Mesenchymal stem cell (in vitro differentiated cells and primary cell): Measurements from ENCODE around the gene CLDN8. TPM values are rescaled to one million over a fixed set of nuclear protein-coding genes. Genes with fewer than 3 reads are reported as not detected.

Experiments used
- DNase-seq: peaks from one replicate; pipeline ENCODE4 v3.0.0-alpha.2; 2013
- H2AFZ ChIP-seq: one replicate; pipeline ENCODE4 v1.6.1; 2013; ENCODE audit warnings: low read depth, mild to moderate bottlenecking, control low read depth, inconsistent platforms, low read length, moderate library complexity
- H2AK5ac ChIP-seq: 2 replicates; pipeline ENCODE4 v1.6.1; 2013; ENCODE audit warnings: low read length, moderate library complexity, mild to moderate bottlenecking, inconsistent platforms; ENCODE audit not compliant: severe bottlenecking
- H2BK120ac ChIP-seq: one replicate; pipeline ENCODE4 v1.6.1; 2013; ENCODE audit warnings: low read depth, mild to moderate bottlenecking, inconsistent platforms, low read length, moderate library complexity
- H2BK12ac ChIP-seq, 2 experiments: one replicate each; pipeline ENCODE4 v1.6.1; 2013; ENCODE audit warnings: inconsistent platforms in 2 of 2, low read length in 2 of 2, mild to moderate bottlenecking in 2 of 2, moderate library complexity in 2 of 2, control low read depth in 1 of 2
- H2BK15ac ChIP-seq: one replicate; pipeline ENCODE4 v1.6.1; 2013; ENCODE audit warnings: mild to moderate bottlenecking, low read depth, inconsistent platforms; ENCODE audit not compliant: poor library complexity, severe bottlenecking
- H2BK5ac ChIP-seq: 2 replicates; pipeline ENCODE4 v1.6.1; 2013; ENCODE audit warnings: low read depth, mild to moderate bottlenecking, low read length, control low read depth, inconsistent platforms; ENCODE audit not compliant: poor library complexity, severe bottlenecking
- H3K14ac ChIP-seq, 2 experiments: one replicate each; pipeline ENCODE4 v1.6.1; 2013; ENCODE audit warnings: inconsistent platforms in 2 of 2, low read length in 2 of 2, control low read depth in 1 of 2, mild to moderate bottlenecking in 1 of 2, moderate library complexity in 1 of 2
- H3K18ac ChIP-seq, 2 experiments: one replicate each; pipeline ENCODE4 v1.6.1; 2013; ENCODE audit warnings: inconsistent platforms in 2 of 2, low read length in 2 of 2, control low read depth in 1 of 2, low read depth in 1 of 2, mild to moderate bottlenecking in 1 of 2
- H3K23ac ChIP-seq, 2 experiments: one replicate each; pipeline ENCODE4 v1.6.1; 2013; ENCODE audit warnings: inconsistent platforms in 2 of 2, low read length in 2 of 2, mild to moderate bottlenecking in 2 of 2, moderate library complexity in 2 of 2, control low read depth in 1 of 2
- H3K27ac ChIP-seq: 2 replicates; pipeline ENCODE4 v1.5.1; 2013; ENCODE audit warnings: mild to moderate bottlenecking, moderate library complexity, low read length, control low read depth, inconsistent platforms; ENCODE audit not compliant: poor library complexity, severe bottlenecking
- H3K27me3 ChIP-seq, 2 experiments: 2 replicates each; pipeline versions ENCODE4 v1.6.1 to v1.7.0; 2013; ENCODE audit warnings: low read length in 2 of 2, mild to moderate bottlenecking in 2 of 2, moderate library complexity in 2 of 2, control low read depth in 1 of 2, inconsistent platforms in 1 of 2; ENCODE audit not compliant: control insufficient read depth in 1 of 2, insufficient read depth in 1 of 2
- H3K36me3 ChIP-seq, 2 experiments: 2 replicates each; pipeline versions ENCODE4 v1.6.1 to v1.7.0; 2013; ENCODE audit warnings: low read length in 2 of 2, control low read depth in 1 of 2, inconsistent platforms in 1 of 2, low read depth in 1 of 2, mild to moderate bottlenecking in 1 of 2; ENCODE audit not compliant: insufficient read depth in 2 of 2, control insufficient read depth in 1 of 2
- H3K4ac ChIP-seq, 2 experiments: one replicate each; pipeline ENCODE4 v1.6.1; 2013; ENCODE audit warnings: inconsistent platforms in 2 of 2, low read length in 2 of 2, mild to moderate bottlenecking in 2 of 2, moderate library complexity in 2 of 2, control low read depth in 1 of 2, low read depth in 1 of 2
- H3K4me1 ChIP-seq: 2 replicates; pipeline ENCODE4 v1.6.1; 2013; ENCODE audit warnings: low read depth, low read length, control low read depth; ENCODE audit not compliant: control insufficient read depth, insufficient read depth
- H3K4me2 ChIP-seq: 2 replicates; pipeline ENCODE4 v1.6.1; 2013; ENCODE audit warnings: low read length, mild to moderate bottlenecking, inconsistent platforms; ENCODE audit not compliant: poor library complexity, severe bottlenecking
- H3K4me3 ChIP-seq, 2 experiments: 2 replicates each; pipeline versions ENCODE4 v1.5.1 to v1.7.0; 2013; ENCODE audit warnings: low read length in 2 of 2, mild to moderate bottlenecking in 2 of 2, control low read depth in 1 of 2, low read depth in 1 of 2; ENCODE audit not compliant: insufficient read depth in 1 of 2
- H3K79me1 ChIP-seq: replicated peaks from 2 replicates; pipeline ENCODE4 v1.6.1; 2013; ENCODE audit warnings: mild to moderate bottlenecking, control low read depth, low read length, inconsistent platforms; ENCODE audit not compliant: poor library complexity, severe bottlenecking
- H3K9ac ChIP-seq: 2 replicates; pipeline ENCODE4 v1.7.0; 2013; ENCODE audit warnings: mild to moderate bottlenecking, low read length, moderate library complexity
- H3K9me3 ChIP-seq: 2 replicates; pipeline ENCODE4 v1.7.0; 2013; ENCODE audit warnings: mild to moderate bottlenecking, low read length; ENCODE audit not compliant: control insufficient read depth
- H4K8ac ChIP-seq: one replicate; pipeline ENCODE4 v1.6.1; 2013; ENCODE audit warnings: inconsistent platforms, mild to moderate bottlenecking, low read length, moderate library complexity
- H4K91ac ChIP-seq: one replicate; pipeline ENCODE4 v1.6.1; 2013; ENCODE audit warnings: mild to moderate bottlenecking, low read length, inconsistent platforms
- WGBS: methylation state at CpG from one replicate; pipeline ENCODE4 v1.1.7; 2013; ENCODE audit warnings: mixed read lengths; 5-methylcytosine and 5-hydroxymethylcytosine counted together
- polyA plus RNA-seq, 2 experiments: library from polyadenylated mRNA; stranded (reverse); fragments of 200-250 nt; gene quantifications; one replicate each; pipeline ENCODE4 v1.2.3, GENCODE V29; 2013

The CLDN8 gene
- not detected for polyA plus RNA-seq (2013, experiment 1 of 2)
- not detected for polyA plus RNA-seq (2013, experiment 2 of 2)

DNA sequence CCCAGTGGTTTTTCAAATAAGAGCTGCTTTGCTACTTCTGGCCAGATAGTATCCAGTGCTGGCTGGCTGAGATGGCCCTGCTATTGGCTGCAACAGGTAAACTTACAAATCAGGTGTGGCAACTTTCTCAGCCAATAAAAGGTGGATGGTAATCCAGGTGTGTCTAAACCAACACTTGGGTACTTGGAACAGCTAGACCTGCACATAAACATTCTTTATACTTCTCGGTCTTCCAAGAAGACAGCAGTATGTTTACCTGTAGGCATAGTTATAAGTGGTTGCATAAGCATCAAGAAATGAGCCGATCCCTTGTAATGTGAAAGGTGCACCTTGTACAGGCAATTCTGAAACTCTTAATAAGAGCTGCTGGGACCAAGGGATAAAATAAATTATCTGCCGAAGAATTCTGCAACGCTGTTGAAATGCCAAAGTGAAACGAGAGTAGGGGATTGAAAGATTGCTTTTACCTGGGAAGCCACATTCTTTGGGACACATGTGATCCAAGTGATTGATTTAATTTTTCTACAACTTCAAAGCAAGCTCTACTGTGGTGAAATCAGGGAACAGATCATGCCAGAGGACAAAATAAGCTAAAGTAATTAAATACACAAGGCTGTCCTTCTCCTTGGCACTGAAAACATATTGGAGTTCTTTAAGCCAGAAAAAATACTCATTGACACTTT lies at the start of gene CLDN8:
TSS of gene CLDN8 (minus strand) at position 57 of the 683 bp plus-strand sequence. CDS start 172 bp downstream, outside the sequence.
- Histone ChIP-seq H3K9ac (no peak within 1 kb of the TSS), H3K4me2 (no peak within 1 kb of the TSS), H3K36me3 (no peaks in the 10 kb centered on the region), H4K91ac (no peak within 1 kb of the TSS), H3K27ac (no peak within 1 kb of the TSS), H3K4me3 (no peak within 1 kb of the TSS), H2BK5ac (no peak within 1 kb of the TSS), H3K79me1 (no peaks in the 10 kb centered on the region), H3K18ac (no peak within 1 kb of the TSS), H3K23ac (no peak within 1 kb of the TSS), H2BK12ac (no peak within 1 kb of the TSS), H2BK120ac (no peak within 1 kb of the TSS), H2AK5ac (no peak within 1 kb of the TSS), H3K14ac (no peak within 1 kb of the TSS), H2AFZ (no peak within 1 kb of the TSS), H3K4me1 (no peaks in the 10 kb centered on the region), H3K4ac (no peak within 1 kb of the TSS), H2BK15ac (no peak within 1 kb of the TSS), H4K8ac (no peak within 1 kb of the TSS), H3K27me3 (no peaks in the 10 kb centered on the region), H3K9me3 (no peaks in the 10 kb centered on the region)
- no peak for DNase-seq
- WGBS: 84% methylated on average over 5 of the region's 5 CpGs

DNA sequence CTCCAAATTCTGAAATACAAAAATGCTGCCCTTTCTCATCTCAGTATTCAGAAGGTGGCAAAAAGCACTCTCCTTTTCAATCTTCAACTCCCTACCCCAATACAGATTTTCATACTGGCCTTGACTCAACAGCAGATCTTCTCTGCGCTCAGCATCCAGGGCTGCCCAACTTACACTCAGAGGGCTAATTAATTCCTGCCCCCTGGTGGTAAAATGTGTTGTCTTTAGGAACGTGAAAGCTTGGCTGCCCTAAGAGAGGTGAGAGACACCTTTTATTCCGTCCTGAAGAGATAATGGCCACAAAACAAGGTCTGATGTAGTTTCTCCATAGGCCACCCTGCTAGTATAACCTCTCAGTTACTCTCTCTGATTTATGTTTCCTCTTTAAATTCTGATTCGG lies 41.9 kb upstream of the CLDN8 start:
- Histone ChIP-seq H4K91ac (no peak overlapping the region), H2BK15ac (no peak overlapping the region), H2BK120ac (no peak overlapping the region), H2BK5ac (no peak overlapping the region), H3K18ac (no peak overlapping the region), H3K4me1 (no peaks in the 10 kb centered on the region), H2AFZ (no peak overlapping the region), H2AK5ac (no peak overlapping the region), H3K4me3 (no peak overlapping the region), H3K27ac (no peak overlapping the region), H3K36me3 (no peaks in the 10 kb centered on the region), H3K27me3 (no peaks in the 10 kb centered on the region), H3K4me2 (no peak overlapping the region), H2BK12ac (no peak overlapping the region), H3K9ac (no peak overlapping the region), H3K9me3 (no peaks in the 10 kb centered on the region), H4K8ac (no peak overlapping the region), H3K79me1 (no peaks in the 10 kb centered on the region), H3K14ac (no peak overlapping the region), H3K23ac (no peak overlapping the region), H3K4ac (no peak overlapping the region)
- WGBS: 34% methylated on average over 3 of the region's 4 CpGs
- peak; percentile 6 for DNase-seq

DNA sequence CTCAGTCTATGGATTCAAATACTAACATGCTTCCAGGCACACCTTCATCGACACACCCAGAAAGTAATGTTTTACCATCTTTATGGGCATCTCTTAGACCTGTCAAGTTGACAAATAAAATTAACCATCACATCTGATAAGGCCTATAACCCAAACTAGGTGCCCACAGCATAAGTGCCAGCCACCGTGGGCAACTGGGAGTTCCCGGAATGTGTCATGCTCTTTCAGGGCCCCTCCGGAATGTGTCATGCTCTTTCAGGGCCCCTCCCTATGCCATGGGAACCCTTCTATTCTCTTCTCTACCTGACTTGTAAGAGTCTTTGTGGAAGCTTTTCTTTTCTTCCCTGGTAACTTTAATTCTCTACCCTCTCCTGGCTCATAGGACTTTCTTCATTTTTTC lies 40.2 kb upstream of the CLDN8 start:
- Histone ChIP-seq H3K4me1 (no peaks in the 10 kb centered on the region), H2BK15ac (no peak overlapping the region), H3K4me2 (no peak overlapping the region), H4K8ac (no peak overlapping the region), H3K27ac (no peak overlapping the region), H3K79me1 (no peaks in the 10 kb centered on the region), H2AFZ (no peak overlapping the region), H2BK120ac (no peak overlapping the region), H3K9me3 (no peaks in the 10 kb centered on the region), H3K23ac (no peak overlapping the region), H2BK12ac (no peak overlapping the region), H2AK5ac (no peak overlapping the region), H3K18ac (no peak overlapping the region), H3K9ac (no peak overlapping the region), H4K91ac (no peak overlapping the region), H3K27me3 (no peaks in the 10 kb centered on the region), H3K4me3 (no peak overlapping the region), H3K14ac (no peak overlapping the region), H2BK5ac (no peak overlapping the region), H3K36me3 (no peaks in the 10 kb centered on the region), H3K4ac (no peak overlapping the region)
- 92% methylated on average over 4 of the region's 4 CpGs for WGBS
- DNase-seq: no peak

DNA sequence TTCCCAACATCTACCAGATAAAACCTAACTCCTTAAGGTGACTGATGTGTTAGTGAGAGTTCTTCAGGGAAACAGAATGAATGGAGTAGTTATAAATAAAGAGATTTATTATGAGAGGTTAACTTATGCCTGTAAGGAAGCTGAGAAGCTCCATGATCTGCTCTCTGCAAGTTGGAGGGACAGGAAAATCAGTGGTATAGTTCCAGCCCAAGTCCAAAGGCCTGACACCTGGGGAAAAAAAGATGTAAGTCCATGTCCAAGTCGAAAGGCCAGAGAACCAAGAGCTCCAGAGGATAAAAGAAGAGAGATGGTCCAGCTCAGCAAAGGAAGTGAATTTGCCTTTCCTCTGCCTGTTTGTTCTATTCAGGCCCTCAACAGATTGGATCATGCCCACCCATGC lies 39.8 kb upstream of the CLDN8 start:
- Histone ChIP-seq H3K23ac (no peak overlapping the region), H3K14ac (no peak overlapping the region), H3K18ac (no peak overlapping the region), H3K9ac (no peak overlapping the region), H2BK12ac (no peak overlapping the region), H3K27me3 (no peaks in the 10 kb centered on the region), H3K79me1 (no peaks in the 10 kb centered on the region), H4K91ac (no peak overlapping the region), H3K36me3 (no peaks in the 10 kb centered on the region), H4K8ac (no peak overlapping the region), H3K27ac (no peak overlapping the region), H3K9me3 (no peaks in the 10 kb centered on the region), H3K4me2 (no peak overlapping the region), H3K4me1 (no peaks in the 10 kb centered on the region), H2AK5ac (no peak overlapping the region), H2AFZ (no peak overlapping the region), H2BK15ac (no peak overlapping the region), H3K4me3 (no peak overlapping the region), H2BK5ac (no peak overlapping the region), H3K4ac (no peak overlapping the region), H2BK120ac (no peak overlapping the region)
- 68% methylated on average over 1 of the region's 1 CpG for WGBS
- no peak for DNase-seq
